H9 (cell line): ENCODE data around the gene PSMD1. TPM values are rescaled to one million over a fixed set of nuclear protein-coding genes. Genes with fewer than 3 reads are reported as not detected.

Source experiments
- DNase-seq: peaks from one replicate; pipeline ENCODE4 v3.0.0-alpha.2; 2017
- H2AFZ ChIP-seq: one replicate; pipeline ENCODE4 v1.6.1; 2013; ENCODE audit warnings: mild to moderate bottlenecking, low read length, control low read depth, moderate library complexity
- H2AK5ac ChIP-seq: 2 replicates; pipeline ENCODE4 v1.6.1; 2013; ENCODE audit warnings: low read length, control low read depth, mixed read lengths; ENCODE audit not compliant: insufficient read length
- H2BK120ac ChIP-seq: one replicate; pipeline ENCODE4 v1.6.1; 2013; ENCODE audit warnings: low read depth, mild to moderate bottlenecking, low read length, control low read depth, inconsistent platforms; ENCODE audit not compliant: poor library complexity, severe bottlenecking
- H2BK12ac ChIP-seq: 2 replicates; pipeline ENCODE4 v1.6.1; 2013; ENCODE audit warnings: low read length, control low read depth, mixed read lengths, low read depth; ENCODE audit not compliant: insufficient read length
- H2BK15ac ChIP-seq: 2 replicates; pipeline ENCODE4 v1.6.1; 2013; ENCODE audit warnings: low read depth, low read length, control low read depth
- H2BK20ac ChIP-seq: one replicate; pipeline ENCODE4 v1.6.1; 2013; ENCODE audit warnings: low read depth, mild to moderate bottlenecking, low read length, control low read depth, inconsistent platforms; ENCODE audit not compliant: poor library complexity, severe bottlenecking
- H2BK5ac ChIP-seq: 2 replicates; pipeline ENCODE4 v1.6.1; 2013; ENCODE audit warnings: low read length, control low read depth, mixed read lengths; ENCODE audit not compliant: insufficient read length
- H3K14ac ChIP-seq: 2 replicates; pipeline ENCODE4 v1.6.1; 2013; ENCODE audit warnings: low read length, control low read depth; ENCODE audit not compliant: insufficient read depth
- H3K18ac ChIP-seq: 2 replicates; pipeline ENCODE4 v1.6.1; 2013; ENCODE audit warnings: low read depth, mild to moderate bottlenecking, mixed read lengths, low read length, control low read depth; ENCODE audit not compliant: insufficient read length
- H3K23ac ChIP-seq: 2 replicates; pipeline ENCODE4 v1.6.1; 2013; ENCODE audit warnings: low read length, control low read depth, mixed read lengths, low read depth; ENCODE audit not compliant: insufficient read length
- H3K23me2 ChIP-seq: 2 replicates; pipeline ENCODE4 v1.6.1; 2013; ENCODE audit warnings: low read depth, mild to moderate bottlenecking, mixed read lengths, low read length, control low read depth; ENCODE audit not compliant: insufficient read length, poor library complexity, severe bottlenecking
- H3K27ac ChIP-seq: 2 replicates; pipeline ENCODE4 v1.5.1; 2013; ENCODE audit warnings: low read length, control low read depth, mixed read lengths, low read depth; ENCODE audit not compliant: insufficient read length
- H3K27me3 ChIP-seq: 2 replicates; pipeline ENCODE4 v1.6.1; 2013; ENCODE audit warnings: low read length, control low read depth, inconsistent platforms; ENCODE audit not compliant: insufficient read depth
- H3K4ac ChIP-seq: 2 replicates; pipeline ENCODE4 v1.6.1; 2013; ENCODE audit warnings: low read depth, mild to moderate bottlenecking, control low read depth, inconsistent platforms, low read length, moderate library complexity
- H3K4me1 ChIP-seq: 2 replicates; pipeline ENCODE4 v1.6.1; 2013; ENCODE audit warnings: low read length, control low read depth, inconsistent platforms; ENCODE audit not compliant: insufficient read depth
- H3K4me2 ChIP-seq: 2 replicates; pipeline ENCODE4 v1.6.1; 2013; ENCODE audit warnings: low read length, control low read depth, mixed read lengths; ENCODE audit not compliant: insufficient read length, insufficient read depth
- H3K56ac ChIP-seq: 2 replicates; pipeline ENCODE4 v1.6.1; 2013; ENCODE audit warnings: low read depth, mild to moderate bottlenecking, mixed read lengths, low read length, control low read depth; ENCODE audit not compliant: insufficient read length
- H3K79me1 ChIP-seq: 2 replicates; pipeline ENCODE4 v1.6.1; 2013; ENCODE audit warnings: low read depth, mild to moderate bottlenecking, moderate library complexity, low read length, control low read depth, inconsistent platforms; ENCODE audit not compliant: insufficient read depth, poor library complexity, severe bottlenecking
- H3K79me2 ChIP-seq: 2 replicates; pipeline ENCODE4 v1.6.1; 2013; ENCODE audit warnings: low read length, control low read depth, inconsistent platforms; ENCODE audit not compliant: insufficient read depth
- H3K9ac ChIP-seq: 2 replicates; pipeline ENCODE4 v1.6.1; 2013; ENCODE audit warnings: low read length, control low read depth, mixed read lengths; ENCODE audit not compliant: insufficient read length; ENCODE audit errors: extremely low read depth
- H3K9me3 ChIP-seq: one replicate; pipeline ENCODE4 v1.6.1; 2013; ENCODE audit warnings: low read depth, low read length, inconsistent platforms; ENCODE audit not compliant: control insufficient read depth
- H3T11ph ChIP-seq: one replicate; pipeline ENCODE4 v1.6.1; 2013; ENCODE audit warnings: mild to moderate bottlenecking, low read length, control low read depth, inconsistent platforms
- H4K20me1 ChIP-seq: one replicate; pipeline ENCODE4 v1.6.1; 2013; ENCODE audit not compliant: control insufficient read depth, insufficient read length, insufficient read depth
- H4K5ac ChIP-seq: 2 replicates; pipeline ENCODE4 v1.6.1; 2013; ENCODE audit warnings: low read depth, mild to moderate bottlenecking, mixed read lengths, low read length, control low read depth; ENCODE audit not compliant: insufficient read length
- H4K8ac ChIP-seq: replicated peaks from 2 replicates; pipeline ENCODE4 v1.6.1; 2013; ENCODE audit warnings: low read length, control low read depth, mixed read lengths, low read depth; ENCODE audit not compliant: insufficient read length
- H4K91ac ChIP-seq: 2 replicates; pipeline ENCODE4 v1.6.1; 2013; ENCODE audit warnings: low read depth, mild to moderate bottlenecking, moderate library complexity, mixed read lengths, low read length, control low read depth; ENCODE audit not compliant: insufficient read length
- H3K27ac Mint-ChIP-seq, 3 experiments: 2 replicates in 2 of 3; 3 replicates in 1 of 3; pipeline ENCODE4 v1.8.0; 2020 to 2021; ENCODE audit warnings: mixed read lengths in 3 of 3, mild to moderate bottlenecking in 1 of 3, moderate library complexity in 1 of 3
- H3K27me3 Mint-ChIP-seq: 2 replicates; pipeline ENCODE4 v1.8.0; 2021; ENCODE audit warnings: low read depth, mild to moderate bottlenecking, moderate library complexity, mixed read lengths
- H3K36me3 Mint-ChIP-seq, 3 experiments: 2 replicates in 2 of 3; 3 replicates in 1 of 3; pipeline ENCODE4 v1.8.0; 2020 to 2021; ENCODE audit warnings: low read depth in 3 of 3, mixed read lengths in 3 of 3; ENCODE audit not compliant: insufficient read depth in 1 of 3
- H3K4me1 Mint-ChIP-seq, 2 experiments: 2 replicates each; pipeline ENCODE4 v1.8.0; 2020; ENCODE audit warnings: mixed read lengths in 2 of 2
- H3K4me3 Mint-ChIP-seq, 2 experiments: 2 replicates in 1 of 2; 3 replicates in 1 of 2; pipeline ENCODE4 v1.8.0; 2020 to 2021; ENCODE audit warnings: mild to moderate bottlenecking in 2 of 2, mixed read lengths in 2 of 2, moderate library complexity in 1 of 2
- H3K9me3 Mint-ChIP-seq, 2 experiments: 2 replicates in 1 of 2; 3 replicates in 1 of 2; pipeline ENCODE4 v1.8.0; 2020; ENCODE audit warnings: mild to moderate bottlenecking in 2 of 2, mixed read lengths in 2 of 2, moderate library complexity in 1 of 2
- WGBS: extraction: QIAGEN DNeasy Blood & Tissue Kit; methylation state at CpG from one replicate; pipeline ENCODE4 v1.1.7; 2013; ENCODE audit warnings: missing lambda C conversion rate, low lambda C conversion rate, mixed read lengths; ENCODE audit not compliant: insufficient read length; ENCODE audit errors: extremely low coverage; 5-methylcytosine and 5-hydroxymethylcytosine counted together
- total RNA-seq: library from RNA; stranded (reverse); gene quantifications from 2 replicates; pipeline ENCODE4 v1.2.1, GENCODE V29; 2021
- TF ChIP-seq, protein P1 (sequence below): fragments of 200-600 bp; sonication (generic); conservative IDR thresholded peaks from 3 replicates; pipeline ENCODE4 v1.8.0; 2021; ENCODE audit warnings: antibody characterized with exemption, mild to moderate bottlenecking

Gene PSMD1
- total RNA-seq, 1 experiment from 2014 or later = 166 TPM

DNA sequence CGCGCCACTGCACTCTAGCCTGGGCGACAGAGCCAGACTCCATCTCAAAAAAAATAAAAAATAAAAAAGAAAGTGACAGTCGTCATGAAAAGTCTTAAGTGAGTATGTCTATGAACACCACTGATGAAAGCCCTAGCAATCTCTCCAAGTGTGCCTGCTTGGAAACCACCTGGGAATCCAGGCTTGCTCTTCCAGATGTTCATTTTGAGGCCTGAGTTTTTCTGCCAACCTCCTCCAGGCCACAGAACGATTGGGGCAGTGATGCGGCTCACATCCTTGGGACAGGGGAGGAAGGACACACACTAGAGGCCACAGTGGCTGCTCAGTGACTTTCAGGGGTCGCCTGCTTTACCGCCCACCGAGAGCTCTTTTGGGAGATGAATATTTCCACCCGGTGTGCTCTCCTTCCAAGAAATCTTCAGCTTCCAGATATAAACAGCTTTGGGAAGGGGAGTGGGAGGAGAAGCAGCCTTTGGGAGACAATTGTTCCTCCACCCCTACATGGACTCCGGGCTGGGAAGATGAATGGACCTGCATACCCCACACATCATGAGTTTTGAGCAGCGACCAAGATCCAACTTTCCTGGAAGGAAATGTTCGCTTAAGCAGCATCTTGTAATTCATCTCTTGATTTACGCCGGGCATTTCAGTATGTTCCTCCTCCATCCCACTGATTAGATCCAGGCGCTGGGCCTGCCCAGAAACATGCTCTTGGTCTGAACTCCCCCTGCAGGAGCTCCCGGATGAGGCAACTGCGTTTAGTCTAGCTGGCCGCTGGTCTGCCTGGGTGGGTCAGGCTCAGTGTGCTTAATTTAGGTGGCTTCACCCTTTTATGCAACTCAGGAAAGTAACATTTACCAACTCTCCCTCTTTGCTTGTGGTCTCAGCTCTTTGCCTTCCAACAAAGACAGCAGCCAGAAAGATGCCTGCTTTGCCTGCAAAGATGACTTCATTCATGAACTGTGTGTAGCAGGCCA lies 135.5 kb downstream of the PSMD1 start:
- H3K9me3 Mint-ChIP-seq = no peaks in the 10 kb centered on the region
- peak; percentile 88 for DNase-seq
- Histone ChIP-seq H4K8ac (no peak overlapping the region), H2BK15ac (no peak overlapping the region), H3K79me2 (no peaks in the 10 kb centered on the region), H3K4me2 (no peak overlapping the region), H3K9me3 (no peaks in the 10 kb centered on the region), H2BK12ac (no peak overlapping the region), H3K56ac (no peak overlapping the region), H3K27me3 (no peaks in the 10 kb centered on the region), H2BK120ac (no peak overlapping the region), H4K91ac (no peak overlapping the region), H3K14ac (no peak overlapping the region), H3K4ac (no peak overlapping the region), H2AFZ (peak overlapping the region; percentile 93), H2BK20ac (no peak overlapping the region), H2BK5ac (no peak overlapping the region), H2AK5ac (no peak overlapping the region), H4K20me1 (no peaks in the 10 kb centered on the region), H4K5ac (no peak overlapping the region), H3K9ac (no peak overlapping the region), H3K27ac (no peak overlapping the region), H3K23ac (no peak overlapping the region), H3K79me1 (no peaks in the 10 kb centered on the region), H3K4me1 (peaks cover 4% of the 10 kb centered on the region; the same call in 1 of the 2 replicates), H3K18ac (no peak overlapping the region), H3T11ph (no peak overlapping the region), H3K23me2 (no peaks in the 10 kb centered on the region)
- H3K4me3 Mint-ChIP-seq = no peak overlapping the region; a peak in 2 of 5 replicates
- no peaks in the 10 kb centered on the region; the same call in none of the 2 replicates for H3K27me3 Mint-ChIP-seq
- no CpG with 5 or more reads among the region's 19 CpGs for WGBS
- H3K36me3 Mint-ChIP-seq = peaks cover 0 to 3% (median 0%) of the 10 kb centered on the region in 3 experiments; a peak in 4 of 7 replicates
- no peak overlapping the region; a peak in 1 of 7 replicates for H3K27ac Mint-ChIP-seq
- TF ChIP-seq, protein P1, sequence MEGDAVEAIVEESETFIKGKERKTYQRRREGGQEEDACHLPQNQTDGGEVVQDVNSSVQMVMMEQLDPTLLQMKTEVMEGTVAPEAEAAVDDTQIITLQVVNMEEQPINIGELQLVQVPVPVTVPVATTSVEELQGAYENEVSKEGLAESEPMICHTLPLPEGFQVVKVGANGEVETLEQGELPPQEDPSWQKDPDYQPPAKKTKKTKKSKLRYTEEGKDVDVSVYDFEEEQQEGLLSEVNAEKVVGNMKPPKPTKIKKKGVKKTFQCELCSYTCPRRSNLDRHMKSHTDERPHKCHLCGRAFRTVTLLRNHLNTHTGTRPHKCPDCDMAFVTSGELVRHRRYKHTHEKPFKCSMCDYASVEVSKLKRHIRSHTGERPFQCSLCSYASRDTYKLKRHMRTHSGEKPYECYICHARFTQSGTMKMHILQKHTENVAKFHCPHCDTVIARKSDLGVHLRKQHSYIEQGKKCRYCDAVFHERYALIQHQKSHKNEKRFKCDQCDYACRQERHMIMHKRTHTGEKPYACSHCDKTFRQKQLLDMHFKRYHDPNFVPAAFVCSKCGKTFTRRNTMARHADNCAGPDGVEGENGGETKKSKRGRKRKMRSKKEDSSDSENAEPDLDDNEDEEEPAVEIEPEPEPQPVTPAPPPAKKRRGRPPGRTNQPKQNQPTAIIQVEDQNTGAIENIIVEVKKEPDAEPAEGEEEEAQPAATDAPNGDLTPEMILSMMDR = peak; percentile 76
- H3K4me1 Mint-ChIP-seq = peaks cover 15 to 33% of the 10 kb centered on the region in 2 experiments
